Measurements from ENCODE around the gene PLEKHG5. TPM values are rescaled to one million over a fixed set of nuclear protein-coding genes. Genes with fewer than 3 reads are reported as not detected.

Gene PLEKHG5
- total RNA-seq, 4 donors from 2014 or later, result 5.8 to 12.0 (median 8.4) TPM

GRCh38 chr1:6443339-6444115 is 47.9 kb downstream of the PLEKHG5 start:
- intact Hi-C loops (cut with DNase I), result no loop called here
- Histone ChIP-seq H3K4me1 (peaks cover 0 to 28% of the 10 kb centered on the region in 2 donors), H3K27me3 (peaks cover 13% of the 10 kb centered on the region), H3K27ac (no peak overlapping the region), H3K36me3 (no peaks in the 10 kb centered on the region), H3K9me3 (no peaks in the 10 kb centered on the region), H3K4me3 (replicated peaks in 1 of 3) (no peak overlapping the region)
- no peak for TF ChIP-seq CTCF (IDR thresholded peaks at IDR 0.05)
- TF ChIP-seq POLR2A (IDR thresholded peaks at IDR 0.05), result no peak
- DNase-seq, result no peak
- 86 to 100% methylated on average over 3 to 5 of the region's 21 CpGs for WGBS, 2 donors

- Histone ChIP-seq H3K27me3 (no peaks in the 10 kb centered on the region), H3K36me3 (no peaks in the 10 kb centered on the region), H3K4me1 (peaks cover 0 to 11% of the 10 kb centered on the region in 2 donors), H3K9me3 (no peaks in the 10 kb centered on the region), H3K4me3 (replicated peaks in 1 of 3) (no peak overlapping the region), H3K27ac (no peak overlapping the region)
- no peak for TF ChIP-seq POLR2A (IDR thresholded peaks at IDR 0.05)
- TF ChIP-seq CTCF (IDR thresholded peaks at IDR 0.05), result no peak
- intact Hi-C loops (cut with DNase I), result no loop called here
- 75 to 81% methylated on average over 7 of the region's 7 CpGs for WGBS, 2 donors
- no peak for DNase-seq
Measured at GRCh38 chr1:6441586-6441985, 49.9 kb downstream of the PLEKHG5 start.

- H3K36me3 ChIP-seq, result no peaks in the 10 kb centered on the region
- peak; percentile 56 to 62 for DNase-seq
- H3K27ac ChIP-seq, result no peak overlapping the region
- intact Hi-C loops (cut with DNase I), result no loop called here
- H3K9me3 ChIP-seq, result no peaks in the 10 kb centered on the region
- H3K4me3 ChIP-seq (replicated peaks in 1 of 3), result no peak overlapping the region
- H3K27me3 ChIP-seq, result no peaks in the 10 kb centered on the region
- peaks cover 0 to 11% of the 10 kb centered on the region in 2 donors for H3K4me1 ChIP-seq
- TF ChIP-seq CTCF (IDR thresholded peaks at IDR 0.05), result peak in 1 of 6 experiments; percentile 42
- TF ChIP-seq POLR2A (IDR thresholded peaks at IDR 0.05), result no peak
- 0 to 27% methylated on average over 1 to 17 of the region's 101 CpGs for WGBS, 2 donors
Measured at GRCh38 chr1:6440198-6441126, 51.0 kb downstream of the PLEKHG5 start.

DNA sequence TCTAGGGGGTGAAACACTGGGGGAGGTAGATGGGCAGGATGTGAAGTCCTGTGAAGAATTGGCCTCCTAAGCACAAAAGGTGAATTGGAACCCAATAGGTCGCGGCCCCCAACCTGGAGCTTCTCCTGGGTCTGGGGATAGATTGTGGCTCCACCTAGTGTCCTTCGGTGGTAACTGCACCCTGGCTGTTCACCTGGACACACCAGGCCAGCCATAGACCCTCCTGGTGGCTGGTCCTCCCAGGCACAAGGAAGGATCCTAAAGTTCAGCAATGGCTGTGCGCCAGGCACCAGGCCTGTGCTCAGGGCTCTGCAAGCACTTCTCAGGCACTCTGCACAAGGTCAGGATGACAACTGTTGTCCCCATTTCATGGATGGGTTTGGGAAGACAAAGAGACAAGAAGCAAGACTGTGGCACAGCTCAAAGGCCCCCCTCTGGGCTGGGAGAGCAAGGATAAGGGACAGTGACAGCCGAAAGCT is 53.4 kb downstream of the PLEKHG5 start:
- intact Hi-C loops (cut with DNase I), result no loop called here
- peaks cover 0 to 11% of the 10 kb centered on the region in 2 donors for H3K4me1 ChIP-seq
- H3K9me3 ChIP-seq, result no peaks in the 10 kb centered on the region
- TF ChIP-seq POLR2A (IDR thresholded peaks at IDR 0.05) (no peak), CTCF (IDR thresholded peaks at IDR 0.05) (peak; percentile 70 to 97 (median 86))
- no peak overlapping the region for H3K27ac ChIP-seq
- H3K4me3 ChIP-seq (replicated peaks in 1 of 3), result no peak overlapping the region
- WGBS, 2 donors, result 16 to 17% methylated on average over 5 of the region's 5 CpGs
- H3K27me3 ChIP-seq, result no peaks in the 10 kb centered on the region
- peak; percentile 52 to 58 for DNase-seq
- H3K36me3 ChIP-seq, result no peaks in the 10 kb centered on the region
